PC-3 (cell line): ENCODE data around the gene ATP8A2. TPM values are rescaled to one million over a fixed set of nuclear protein-coding genes. Genes with fewer than 3 reads are reported as not detected.
"Not testable (repeated sequence)": the region's sequence is repeated elsewhere in the genome, so short reads cannot be mapped to it uniquely, and the experiment has no call there.

ENCODE experiments used
- ATAC-seq: fragments of 200-7000 bp; cut with Tn5 transposase; 2 replicates; pipeline ENCODE4 v1.9.1; 2020; ENCODE audit warnings: mild to moderate bottlenecking, moderate library complexity
- BruUV-seq: library from RNA; stranded (reverse); fragments of 400-500 nt; replicated peaks from 2 replicates; lab custom pipeline; 2021; lab: Mats Ljungman, UMichigan
- CTCF ChIA-PET: fragments of 300-600 bp; sonication (Branson Sonifier 250); formaldehyde crosslinking; loops from one replicate; lab custom pipeline; 2022; ENCODE audit warnings: antibody characterized with exemption; lab: Charles Lee
- POLR2A ChIA-PET: fragments of 300-600 bp; sonication (Branson Sonifier 250); formaldehyde crosslinking; loops from one replicate; lab custom pipeline; 2022; ENCODE audit warnings: antibody characterized with exemption; ENCODE audit not compliant: unreplicated experiment; lab: Charles Lee
- DNase-seq: peaks from one replicate; pipeline ENCODE4 v3.0.0-alpha.2; 2015
- H2AFZ ChIP-seq: fragments of 300-600 bp; sonication (generic); 2 replicates; pipeline ENCODE4 v1.6.0; 2016; ENCODE audit warnings: antibody characterized with exemption, low read length
- H3F3A ChIP-seq: fragments of 300-600 bp; sonication (generic); one replicate; pipeline ENCODE4 v1.6.0; 2017; ENCODE audit warnings: antibody characterized with exemption, low read length, control low read depth, mild to moderate bottlenecking; ENCODE audit not compliant: unreplicated experiment
- H3K27ac ChIP-seq: fragments of 300-600 bp; sonication (generic); 2 replicates; pipeline ENCODE4 v1.5.1; 2016; ENCODE audit warnings: mild to moderate bottlenecking, low read length
- H3K27me3 ChIP-seq: fragments of 300-600 bp; sonication (generic); 2 replicates; pipeline ENCODE4 v1.6.1; 2016; ENCODE audit warnings: low read length, mixed read lengths
- H3K36me3 ChIP-seq: fragments of 300-600 bp; sonication (generic); 2 replicates; pipeline ENCODE4 v1.6.1; 2016; ENCODE audit warnings: low read depth, mixed run types, low read length, mixed read lengths
- H3K4me1 ChIP-seq: fragments of 300-600 bp; sonication (generic); 2 replicates; pipeline ENCODE4 v1.5.1; 2016; ENCODE audit warnings: low read length; ENCODE audit not compliant: insufficient read depth
- H3K4me2 ChIP-seq: fragments of 300-600 bp; sonication (generic); 2 replicates; pipeline ENCODE4 v1.6.0; 2016; ENCODE audit warnings: low read length
- H3K4me3 ChIP-seq: fragments of 300-600 bp; sonication (generic); 2 replicates; pipeline ENCODE4 v1.5.1; 2016; ENCODE audit warnings: mild to moderate bottlenecking, low read length, mixed read lengths
- H3K79me2 ChIP-seq: fragments of 300-600 bp; sonication (generic); 2 replicates; pipeline ENCODE4 v1.6.1; 2017; ENCODE audit warnings: low read length, mixed read lengths
- H3K9ac ChIP-seq: fragments of 300-600 bp; sonication (generic); 2 replicates; pipeline ENCODE4 v1.6.0; 2016; ENCODE audit warnings: mild to moderate bottlenecking, low read length
- H3K9me2 ChIP-seq: fragments of 300-600 bp; sonication (generic); replicated peaks from 2 replicates; pipeline ENCODE4 v1.6.1; 2016; ENCODE audit warnings: mixed run types, low read length, mixed read lengths
- H3K9me3 ChIP-seq: fragments of 300-600 bp; sonication (generic); 2 replicates; pipeline ENCODE4 v1.6.1; 2016; ENCODE audit warnings: low read length, mixed read lengths
- H4K20me1 ChIP-seq: fragments of 300-600 bp; sonication (generic); 2 replicates; pipeline ENCODE4 v1.6.1; 2016; ENCODE audit warnings: low read length, mixed read lengths
- CTCF ChIP-seq: fragments of 300-600 bp; sonication (generic); conservative IDR thresholded peaks from 2 replicates; pipeline ENCODE4 v1.5.1; 2017; ENCODE audit warnings: antibody characterized with exemption, low read depth, mild to moderate bottlenecking, low read length
- EZH2 ChIP-seq: fragments of 300-600 bp; sonication (generic); IDR thresholded peaks from one replicate; pipeline ENCODE4 v1.6.1; 2017; ENCODE audit warnings: antibody characterized with exemption, mild to moderate bottlenecking, low read length; ENCODE audit not compliant: unreplicated experiment
- EZH2phosphoT487 ChIP-seq: fragments of 300-600 bp; sonication (generic); IDR thresholded peaks from 2 replicates; pipeline ENCODE4 v1.6.1; 2018; ENCODE audit warnings: mild to moderate bottlenecking, antibody characterized with exemption, low read length, borderline replicate concordance
- intact Hi-C: fragments of 100-400 bp; cut with micrococcal nuclease; formaldehyde crosslinking; loops from 2 replicates; pipeline ENCODE4 v1.9.0; 2023
- total RNA-seq: library from RNA; depleted of rRNA; stranded (reverse); fragments of >200 nt; gene quantifications from 2 replicates; pipeline ENCODE4 v1.2.3, GENCODE V29; 2014

Gene ATP8A2
- total RNA-seq, 1 experiment from 2014 or later = 0.04 TPM

GRCh38 chr13:25771641-25772478 lies 400.1 kb downstream of the ATP8A2 start:
- Histone ChIP-seq H3K27ac (peak overlapping the region; percentile 84), H3F3A (no peaks in the 10 kb centered on the region), H2AFZ (peak overlapping the region; percentile 17), H3K4me3 (peak overlapping the region; percentile 43), H3K36me3 (no peaks in the 10 kb centered on the region), H3K4me1 (peaks cover 20% of the 10 kb centered on the region), H3K9me2 (no peaks in the 10 kb centered on the region), H3K27me3 (no peaks in the 10 kb centered on the region), H4K20me1 (no peaks in the 10 kb centered on the region), H3K4me2 (peak overlapping the region; percentile 78), H3K9me3 (no peaks in the 10 kb centered on the region), H3K79me2 (no peaks in the 10 kb centered on the region), H3K9ac (no peak overlapping the region)
- CTCF ChIA-PET = no interaction called here
- POLR2A ChIA-PET = interaction anchor here (1.1 kb wide), 1 partner anchor 19 kb away, joined by 4 read pairs; no protein-coding TSS in a partner anchor
- BruUV-seq = no TSS peak
- DNase-seq (peak; percentile 64), ATAC-seq (peak; percentile 31)
- no peak for TF ChIP-seq EZH2
- TF ChIP-seq EZH2phosphoT487 = no peak
- TF ChIP-seq CTCF = no peak
- intact Hi-C loops = loop anchor here (10.0 kb wide), 1 partner anchor 293 kb away; no protein-coding TSS in a partner anchor

- H3K9ac ChIP-seq, H3K36me3 ChIP-seq, H3F3A ChIP-seq, DNase-seq, H3K9me3 ChIP-seq, H3K27me3 ChIP-seq, H3K79me2 ChIP-seq, H4K20me1 ChIP-seq, ATAC-seq, POLR2A ChIA-PET, H3K9me2 ChIP-seq, BruUV-seq: not testable (repeated sequence)
- Histone ChIP-seq H3K4me3 (peak overlapping the region; percentile 43; the same call in 1 of the 2 replicates), H3K4me1 (peaks cover 20% of the 10 kb centered on the region), H3K4me2 (peak overlapping the region; percentile 78), H2AFZ (peak overlapping the region; percentile 17), H3K27ac (peak overlapping the region; percentile 84)
- intact Hi-C loops = loop anchor here (10.0 kb wide), 1 partner anchor 292 kb away; no protein-coding TSS in a partner anchor
- CTCF ChIA-PET = interaction anchor here (0.5 kb wide), 1 partner anchor 263 kb away, joined by 3 read pairs; no protein-coding TSS in a partner anchor
Measured at GRCh38 chr13:25772534-25772933, 400.8 kb downstream of the ATP8A2 start.

GRCh38 chr13:25774056-25774455 lies 402.3 kb downstream of the ATP8A2 start:
- H3K27me3 ChIP-seq, H3K27ac ChIP-seq, H3K36me3 ChIP-seq, H3K9me2 ChIP-seq, BruUV-seq, H3F3A ChIP-seq, H3K9ac ChIP-seq, H4K20me1 ChIP-seq, H3K79me2 ChIP-seq, POLR2A ChIA-PET, DNase-seq, H3K4me3 ChIP-seq, H3K4me2 ChIP-seq, ATAC-seq, H2AFZ ChIP-seq, H3K9me3 ChIP-seq, CTCF ChIA-PET: not testable (repeated sequence)
- H3K4me1 ChIP-seq = peaks cover 20% of the 10 kb centered on the region
- intact Hi-C loops = loop anchor here (10.0 kb wide), 1 partner anchor 291 kb away; no protein-coding TSS in a partner anchor
